ENCODE results near the gene SCFD2.

The SCFD2 gene

DNA sequence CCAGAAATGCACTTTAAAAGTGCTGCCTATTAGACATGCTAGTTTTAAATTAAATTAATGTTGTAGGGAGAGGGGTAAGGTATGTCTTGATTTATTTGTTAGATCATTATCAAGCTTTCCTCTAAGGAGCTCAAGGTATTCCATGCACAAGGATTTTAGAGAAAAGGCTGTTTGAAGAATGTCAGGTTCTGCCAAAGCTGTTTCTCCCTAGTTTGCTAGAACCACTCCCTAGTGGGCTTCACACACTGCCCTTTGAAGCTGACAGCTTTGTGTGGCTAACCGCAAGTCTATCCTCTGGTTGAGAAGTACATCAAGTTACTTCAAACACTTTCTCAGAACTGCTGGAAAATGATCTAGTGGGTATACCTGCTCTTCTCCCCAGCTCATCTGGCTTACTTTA lies 471.4 kb downstream of the SCFD2 start:
- no peak for DNase-seq (ENCODE audit: low read depth in 2 of 2, low spot score in 1 of 2)

DNA sequence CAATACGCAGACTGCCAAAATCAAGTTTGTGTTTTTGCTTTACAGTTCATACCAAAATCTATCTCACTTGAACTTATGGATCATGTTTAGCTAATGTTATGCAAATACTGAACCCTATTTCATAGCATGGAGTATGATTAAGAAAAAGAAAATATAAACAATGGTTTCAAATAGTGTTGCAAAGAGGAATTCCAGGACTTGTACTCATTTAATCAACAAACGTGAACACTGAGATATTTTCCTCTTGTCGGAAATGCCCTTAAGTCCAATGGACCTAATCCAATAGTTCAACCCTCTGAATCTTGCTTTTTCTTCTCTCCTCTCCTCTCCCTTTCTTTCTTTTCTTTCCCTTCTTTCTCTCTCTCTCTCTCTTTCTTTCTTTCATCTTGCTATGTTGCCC lies 473.0 kb downstream of the SCFD2 start:
- DNase-seq (ENCODE audit: low read depth in 2 of 2, low spot score in 1 of 2), result no peak

DNA sequence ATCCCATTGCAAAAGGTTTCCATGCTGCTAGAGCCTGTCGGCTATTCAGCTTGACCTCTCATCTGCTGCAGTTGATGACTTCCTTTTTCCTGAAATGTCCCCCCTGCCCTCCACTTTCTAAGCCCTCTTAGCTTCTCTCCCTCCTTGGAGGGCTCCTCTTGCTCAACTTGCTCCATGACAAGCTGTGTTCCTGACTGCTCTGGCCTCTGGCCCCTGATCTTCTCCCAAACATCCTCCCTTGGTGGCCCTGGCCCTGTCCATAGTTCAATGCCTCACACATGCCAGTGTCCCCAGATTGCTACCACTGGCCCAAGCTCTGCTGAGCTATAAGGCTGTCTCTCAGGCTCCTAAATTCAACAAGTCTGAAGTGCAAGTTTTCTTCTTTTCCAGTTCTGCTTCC lies 474.1 kb downstream of the SCFD2 start:
- DNase-seq (ENCODE audit: low read depth in 2 of 2, low spot score in 1 of 2), result no peak

DNA sequence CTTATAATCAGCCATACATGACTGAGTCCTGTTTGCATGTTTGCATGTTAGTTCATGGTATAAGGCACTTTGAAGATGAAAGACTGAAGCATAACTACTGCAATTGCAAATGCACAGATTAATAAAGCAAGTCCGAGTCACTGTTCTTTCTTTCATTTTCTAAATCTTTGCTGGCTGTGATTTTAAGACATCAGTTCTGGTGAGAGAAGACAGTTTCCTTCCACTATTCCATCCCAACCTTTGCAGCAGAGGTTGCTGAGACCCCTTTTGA lies 475.4 kb downstream of the SCFD2 start:
- DNase-seq (ENCODE audit: low read depth in 2 of 2, low spot score in 1 of 2), result no peak

DNA sequence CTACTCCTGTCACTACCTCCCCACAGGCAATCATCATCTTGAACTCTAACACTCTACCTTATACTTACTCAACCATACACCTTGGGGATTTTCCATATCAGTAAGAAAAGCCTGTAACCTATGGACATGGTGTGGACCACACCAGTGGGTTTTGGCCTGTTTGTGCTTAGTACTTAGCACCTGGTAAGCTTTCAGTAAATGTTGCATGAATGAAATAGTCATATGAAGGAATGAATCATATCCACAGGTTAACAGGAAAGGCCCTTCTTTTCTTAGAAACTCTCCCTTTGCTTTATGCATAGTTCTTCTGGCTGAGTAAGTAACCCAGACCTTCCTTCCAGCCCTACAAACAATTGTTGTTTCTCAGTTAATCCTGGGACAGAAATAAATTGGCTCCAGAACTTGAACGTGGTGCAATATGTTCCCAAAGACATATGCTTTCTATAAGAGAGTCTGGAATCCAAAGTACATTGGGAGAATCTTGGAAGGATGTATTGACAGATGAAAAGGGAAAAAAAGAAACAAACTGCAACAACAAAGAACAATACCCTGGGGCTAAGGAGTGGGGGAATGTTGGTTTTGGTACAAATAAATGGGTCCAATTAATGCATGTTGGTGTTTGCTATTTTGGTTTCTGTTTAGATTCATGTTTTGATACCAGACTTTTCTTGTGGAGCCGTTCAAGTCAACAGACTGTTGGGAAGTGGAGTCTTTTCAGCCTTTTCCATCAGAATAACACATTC lies 475.9 kb downstream of the SCFD2 start:
- DNase-seq (ENCODE audit: low read depth in 2 of 2, low spot score in 1 of 2), result no peak

DNA sequence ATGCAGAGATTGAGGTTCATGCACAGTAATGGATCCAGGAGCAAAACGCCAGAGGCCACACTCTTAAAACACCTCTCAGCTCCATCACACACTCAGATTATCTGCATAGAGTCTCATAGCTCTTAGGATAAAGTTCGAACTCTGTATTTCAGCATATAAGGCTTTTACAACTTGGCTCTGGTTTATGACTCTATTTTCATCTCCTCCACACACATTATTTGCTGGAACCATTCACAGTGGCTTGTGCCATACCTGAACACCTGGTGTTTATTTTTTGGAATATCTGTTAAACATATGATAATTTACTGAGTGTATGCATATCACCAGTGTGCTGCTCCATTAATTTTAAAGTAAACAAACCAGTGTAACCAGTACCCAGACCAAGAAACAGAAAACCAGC lies 476.5 kb downstream of the SCFD2 start:
- DNase-seq (ENCODE audit: low read depth in 2 of 2, low spot score in 1 of 2), result no peak

DNA sequence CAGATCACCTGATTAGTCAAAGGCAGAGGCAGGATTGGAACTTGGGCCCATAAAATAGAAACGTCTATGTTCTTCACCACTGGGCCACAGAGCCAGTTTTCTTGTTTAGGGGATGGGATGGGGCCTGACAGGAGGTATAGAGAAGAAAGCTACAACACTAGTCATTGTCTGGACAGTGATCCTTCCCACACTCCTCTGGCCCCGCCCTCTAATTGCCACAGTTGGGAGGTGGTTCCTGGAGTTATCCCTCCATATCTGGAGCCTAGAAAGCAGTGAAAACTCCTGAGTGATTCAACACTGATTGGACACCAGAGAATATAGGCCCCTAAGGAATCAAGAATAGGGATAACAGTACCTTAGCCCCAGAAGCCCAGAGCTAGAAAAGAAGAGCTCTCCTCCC lies 480.9 kb downstream of the SCFD2 start:
- DNase-seq (ENCODE audit: low read depth in 2 of 2, low spot score in 1 of 2), result no peak

DNA sequence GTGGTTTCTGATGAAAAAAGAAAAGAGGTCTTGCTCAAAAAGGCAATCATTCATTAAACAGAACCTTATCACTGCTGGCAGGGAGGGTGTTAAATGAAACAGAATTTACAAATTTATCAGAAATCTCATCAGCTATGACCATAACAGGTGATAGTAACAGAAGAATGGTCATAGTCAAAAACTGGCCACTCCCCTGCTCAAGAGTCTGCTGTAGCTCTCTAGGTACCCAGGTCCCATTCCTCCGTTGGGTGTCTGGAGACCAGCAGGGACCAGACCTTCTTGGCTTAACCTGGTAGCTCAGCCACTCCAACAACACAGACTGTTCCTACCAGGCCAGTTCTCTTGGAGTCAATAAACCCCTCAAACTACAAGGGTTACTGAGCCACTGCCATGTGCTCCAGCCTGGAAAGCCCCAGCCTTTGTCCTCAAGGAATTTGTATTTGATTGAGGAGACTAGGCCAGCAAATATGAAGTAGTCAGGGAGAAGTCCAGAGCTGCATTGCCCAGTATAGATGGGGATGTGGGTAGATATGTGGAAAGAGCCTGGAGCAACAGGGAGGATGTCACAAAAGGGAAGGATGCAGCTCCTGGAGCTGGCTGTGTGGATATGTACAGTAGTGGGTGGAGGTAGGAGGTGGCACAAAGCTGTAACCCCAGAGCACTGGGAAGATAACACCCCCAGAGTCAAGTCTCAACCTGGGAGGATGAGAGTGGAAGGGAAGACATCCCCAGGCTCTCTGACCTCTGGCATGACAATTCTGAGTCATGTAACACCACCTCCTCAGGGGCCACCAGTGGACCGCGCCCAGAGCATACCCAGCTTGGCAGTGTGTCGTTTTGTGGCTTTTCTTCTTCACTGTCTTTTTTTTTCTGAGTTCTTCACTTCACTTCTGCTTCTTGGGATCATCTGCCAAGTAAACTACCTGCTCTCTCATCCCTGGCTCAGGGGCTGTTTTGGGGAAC lies 481.9 kb downstream of the SCFD2 start:
- DNase-seq (ENCODE audit: low read depth in 2 of 2, low spot score in 1 of 2), result no peak

DNA sequence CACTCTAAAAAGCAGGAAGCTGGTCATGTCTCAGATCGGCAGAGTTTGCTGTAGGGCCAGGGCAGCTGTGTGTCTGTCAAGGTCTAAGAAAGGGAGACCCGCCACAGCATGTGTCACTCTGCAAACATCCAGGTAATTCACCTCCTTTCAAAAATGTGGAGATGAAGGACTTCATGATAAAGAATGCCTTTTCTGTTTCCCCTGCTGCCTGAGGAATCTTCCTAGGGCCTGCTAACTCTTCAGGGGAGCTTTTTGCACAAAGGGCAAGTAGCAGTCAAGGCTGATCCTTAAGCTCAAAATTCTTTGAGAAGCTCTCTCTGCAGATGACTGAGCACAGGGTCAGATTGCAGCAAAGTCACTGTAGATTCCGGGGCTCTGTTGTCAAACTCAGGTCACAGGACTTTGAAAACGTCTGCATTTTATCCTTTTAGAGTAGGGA lies 482.7 kb downstream of the SCFD2 start:
- DNase-seq (ENCODE audit: low read depth in 2 of 2, low spot score in 1 of 2), result no peak

DNA sequence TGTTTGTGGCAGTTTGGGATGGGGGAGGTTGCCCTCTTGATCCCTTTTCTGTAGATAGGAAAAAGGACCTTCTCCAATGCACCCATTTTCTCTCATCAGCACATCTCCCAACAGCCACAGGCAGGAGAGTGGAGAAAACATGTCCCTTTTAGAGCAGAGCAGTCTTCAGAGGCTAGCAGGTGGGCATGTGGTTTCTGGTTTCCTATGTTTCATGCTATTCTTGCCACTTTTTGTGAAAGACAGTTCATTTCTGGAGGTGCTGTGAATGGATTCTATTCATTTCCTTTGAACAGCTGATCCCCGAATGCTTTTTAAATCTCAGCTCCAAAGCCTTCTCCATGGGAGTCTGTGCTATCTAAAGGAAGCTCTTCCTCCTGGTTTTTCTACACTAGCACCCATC lies 484.9 kb downstream of the SCFD2 start:
- DNase-seq (ENCODE audit: low read depth in 2 of 2, low spot score in 1 of 2), result no peak

DNA sequence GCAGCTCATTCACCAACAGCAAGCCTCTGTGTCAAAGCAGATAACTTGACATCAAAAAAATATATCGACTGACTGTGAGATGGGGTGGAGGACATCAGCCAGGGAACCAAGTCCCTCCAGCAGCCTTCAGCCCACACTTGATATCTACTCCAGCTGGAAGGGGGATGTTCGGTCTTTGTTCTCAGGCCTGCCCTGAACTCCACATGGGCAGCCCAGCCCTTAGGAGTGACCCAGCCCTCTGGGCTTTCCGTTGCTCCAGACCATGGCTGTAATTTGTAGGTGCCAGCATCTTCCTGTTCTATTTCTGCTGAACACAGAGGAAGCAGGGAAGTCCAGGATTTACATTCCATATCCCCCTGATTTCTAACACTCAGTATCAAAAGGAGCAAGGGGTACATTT lies 486.4 kb downstream of the SCFD2 start:
- DNase-seq (ENCODE audit: low read depth in 2 of 2, low spot score in 1 of 2), result no peak

DNA sequence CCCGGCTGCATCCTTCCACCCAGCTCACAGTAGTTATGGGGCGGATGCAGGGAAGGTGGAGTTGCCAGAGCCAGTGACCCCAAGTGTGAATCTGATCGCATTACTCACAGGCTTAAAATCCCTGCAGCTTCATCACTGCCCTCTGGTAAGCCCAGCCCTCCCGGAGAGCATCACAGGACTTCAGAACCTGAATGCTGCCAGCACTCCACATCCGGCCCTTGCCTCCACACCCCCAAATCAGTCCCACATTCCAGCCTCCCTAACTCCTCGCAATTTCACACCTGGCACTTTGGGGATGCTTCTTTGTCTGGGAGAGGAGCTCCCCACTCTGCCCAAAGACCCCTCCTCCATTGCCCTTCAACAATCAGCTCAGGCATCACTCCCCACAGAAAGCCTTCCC lies 488.2 kb downstream of the SCFD2 start:
- no peak for DNase-seq (ENCODE audit: low read depth in 2 of 2, low spot score in 1 of 2)

DNA sequence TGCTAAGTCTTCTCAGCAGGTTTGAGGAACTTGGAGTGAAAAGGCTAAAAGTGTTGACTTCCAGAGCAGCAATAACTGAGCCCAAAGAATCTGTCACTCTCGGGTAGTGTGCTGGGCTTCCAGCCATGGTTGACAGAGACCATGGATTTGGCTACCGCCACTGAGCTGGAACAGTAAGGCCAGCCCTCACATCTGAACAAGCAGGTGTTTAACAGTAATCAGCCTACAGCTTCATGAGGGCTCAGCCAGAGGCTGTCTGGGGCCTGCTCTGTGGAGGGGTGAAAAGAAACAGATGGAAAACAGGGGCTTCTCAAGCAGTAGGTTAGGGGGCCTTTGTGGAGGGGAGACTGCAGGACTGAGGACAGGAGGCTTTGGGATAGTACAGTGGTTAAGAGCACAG lies 488.8 kb downstream of the SCFD2 start:
- no peak for DNase-seq (ENCODE audit: low read depth in 2 of 2, low spot score in 1 of 2)

DNA sequence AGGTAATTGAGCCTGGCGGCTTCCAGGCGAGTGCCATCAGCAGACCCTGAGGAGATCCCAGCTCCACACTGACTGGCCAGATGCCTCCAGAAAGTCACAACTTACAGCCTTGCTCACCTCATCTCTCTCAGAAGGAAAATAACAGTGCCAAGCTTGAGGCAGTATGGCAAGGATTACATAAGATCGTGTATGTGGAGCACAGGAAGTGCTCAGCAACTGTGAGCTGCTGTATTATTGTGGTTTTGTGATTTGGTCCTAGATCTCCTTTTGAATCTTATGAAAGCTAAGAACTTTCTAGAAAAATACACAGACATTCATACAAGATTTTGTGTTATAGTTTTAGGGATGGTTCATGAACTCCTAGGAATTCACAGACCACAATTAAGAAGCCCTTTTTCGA lies 489.8 kb downstream of the SCFD2 start:
- DNase-seq (ENCODE audit: low read depth in 2 of 2, low spot score in 1 of 2), result no peak

DNA sequence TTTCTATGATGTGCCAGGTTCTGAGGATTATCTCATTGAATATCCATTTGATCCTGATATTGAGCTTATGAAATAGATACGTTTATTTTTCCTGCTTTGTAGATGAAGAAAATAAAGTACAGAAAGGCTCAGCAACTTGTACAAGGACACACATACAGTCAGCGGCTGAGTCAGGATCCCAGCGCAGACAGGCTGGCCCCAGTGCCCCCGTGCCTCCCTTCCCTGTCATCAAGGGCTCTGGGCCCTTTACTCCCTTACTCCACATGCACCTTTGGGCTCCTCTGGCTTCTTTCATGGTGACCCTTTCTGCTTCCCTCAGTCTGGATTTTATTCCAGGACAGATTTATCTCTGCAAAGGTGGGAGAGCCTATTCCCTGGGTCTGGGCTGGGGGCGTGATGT lies 490.9 kb downstream of the SCFD2 start:
- DNase-seq (ENCODE audit: low read depth in 2 of 2, low spot score in 1 of 2), result no peak

DNA sequence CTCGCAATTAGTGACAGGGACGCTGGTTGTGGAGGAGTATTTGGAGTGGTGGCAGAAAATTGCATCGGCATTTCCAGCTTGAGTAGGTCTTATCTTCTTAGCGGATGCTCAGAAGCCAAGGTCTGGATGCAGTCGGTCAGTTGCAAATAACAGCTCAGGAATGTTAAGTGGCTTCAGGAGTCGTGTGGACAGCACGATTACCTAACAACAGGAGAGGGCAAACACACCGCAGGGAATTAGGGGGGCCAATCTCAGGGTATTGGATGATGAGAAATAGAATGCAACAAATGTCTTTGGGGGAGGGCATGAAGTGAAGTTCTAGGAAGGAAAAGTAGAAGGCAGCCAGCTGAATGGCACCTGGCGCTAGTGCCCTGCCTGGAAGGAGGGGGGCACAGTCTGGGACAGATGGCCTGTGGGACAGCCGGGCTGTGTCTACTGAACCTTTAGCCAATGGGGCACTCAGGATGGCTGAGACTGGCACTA lies 492.0 kb downstream of the SCFD2 start:
- DNase-seq (ENCODE audit: low read depth in 2 of 2, low spot score in 1 of 2), result no peak

DNA sequence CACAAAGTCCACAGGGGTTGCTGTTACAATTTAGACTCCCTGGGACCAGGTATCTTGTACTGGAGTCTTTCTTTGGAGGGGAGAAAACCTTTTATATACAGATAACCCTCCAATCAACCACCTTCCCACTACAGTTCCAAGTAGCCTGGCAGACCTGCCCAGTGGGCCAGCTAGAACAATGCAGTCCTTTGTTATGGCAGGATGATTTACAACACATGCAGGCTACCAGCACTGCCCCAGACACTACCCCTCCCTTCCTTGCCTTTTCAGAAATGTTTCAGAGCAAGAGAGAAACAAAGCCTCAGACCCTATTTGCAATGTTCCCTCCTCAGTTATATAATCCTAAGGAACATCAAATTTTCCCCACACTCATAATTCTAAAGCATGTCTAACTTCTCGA lies 492.7 kb downstream of the SCFD2 start:
- DNase-seq (ENCODE audit: low read depth in 2 of 2, low spot score in 1 of 2), result no peak

DNA sequence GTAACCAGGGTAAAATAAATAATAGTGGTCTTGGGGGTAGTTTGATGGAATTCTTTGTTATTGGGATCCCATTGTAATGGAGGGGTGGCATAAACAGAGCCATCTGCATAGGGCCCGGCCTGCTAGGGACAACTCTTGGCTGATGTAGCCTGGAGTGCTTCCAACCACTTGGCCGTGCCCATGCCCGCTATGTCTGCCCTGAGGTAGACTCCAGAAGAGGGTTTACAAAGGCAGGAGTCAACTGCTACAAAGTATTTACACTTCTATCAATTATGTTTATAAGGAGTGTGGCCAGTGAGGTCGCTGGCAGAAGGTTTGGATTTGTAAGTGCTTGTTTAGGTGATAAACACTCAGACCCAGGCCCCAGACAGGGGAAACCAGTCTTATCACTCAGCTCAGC lies 495.6 kb downstream of the SCFD2 start:
- DNase-seq (ENCODE audit: low read depth in 2 of 2, low spot score in 1 of 2), result no peak

DNA sequence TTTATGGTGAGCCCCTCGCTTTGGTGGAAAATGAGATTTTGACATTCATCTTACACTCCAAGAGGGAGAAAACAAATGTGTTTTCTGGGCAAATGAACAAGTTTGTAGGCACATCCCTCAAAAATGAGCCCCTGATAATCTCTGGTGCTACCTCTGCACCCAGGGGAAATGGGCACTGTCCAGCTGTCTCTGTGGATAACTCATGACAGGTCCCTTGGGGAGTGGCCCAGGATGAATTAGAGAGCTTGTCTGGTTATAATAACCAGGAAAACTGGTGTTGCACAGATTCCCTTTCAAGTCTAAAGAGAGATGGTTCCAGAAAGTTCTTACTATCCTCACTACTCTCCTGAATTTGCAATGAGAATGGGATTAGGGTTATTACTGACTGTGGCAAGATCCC lies 496.2 kb downstream of the SCFD2 start:
- no peak for DNase-seq (ENCODE audit: low read depth in 2 of 2, low spot score in 1 of 2)

DNA sequence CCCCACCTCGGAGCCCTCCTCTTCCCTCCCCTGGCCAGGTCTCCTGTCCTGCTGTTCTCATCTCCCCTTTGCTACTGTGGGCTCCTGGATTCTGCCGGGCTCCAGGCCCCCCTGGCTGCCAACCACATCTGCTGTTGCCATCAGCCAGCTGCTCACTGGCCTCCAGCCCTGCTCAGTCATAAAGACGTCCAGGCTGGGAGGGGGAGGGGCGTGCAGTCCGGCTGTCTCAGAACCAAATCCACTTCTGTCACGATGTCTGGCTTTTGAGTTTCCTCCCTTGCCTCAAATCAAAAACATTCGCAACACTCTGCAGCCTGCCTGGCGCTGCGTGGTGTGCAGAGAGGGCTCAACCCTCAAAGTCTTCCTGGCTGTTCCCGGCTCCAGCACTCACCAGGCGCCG lies 496.7 kb downstream of the SCFD2 start:
- DNase-seq (ENCODE audit: low read depth in 2 of 2, low spot score in 1 of 2), result no peak

DNA sequence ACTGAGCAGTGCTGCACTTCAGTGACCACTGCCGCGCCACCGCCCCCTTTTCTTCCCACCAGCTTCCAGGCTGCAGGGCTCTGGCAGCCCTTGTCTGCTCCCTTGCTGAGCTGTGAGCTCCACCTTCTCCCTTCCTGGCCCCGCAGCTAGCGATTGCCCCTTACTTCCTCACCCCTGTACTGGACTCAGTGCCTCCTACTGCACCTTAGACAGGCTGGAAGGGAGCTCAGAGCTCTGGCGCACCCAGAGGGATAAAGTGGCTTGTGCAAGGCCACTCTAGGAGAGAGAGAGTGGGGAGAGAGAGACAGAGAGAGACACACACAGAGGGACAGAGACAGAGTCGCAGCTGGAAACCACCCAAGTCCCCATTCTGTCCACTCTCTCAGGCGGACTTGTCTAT lies 497.7 kb downstream of the SCFD2 start:
- DNase-seq (ENCODE audit: low read depth in 2 of 2, low spot score in 1 of 2), result no peak

DNA sequence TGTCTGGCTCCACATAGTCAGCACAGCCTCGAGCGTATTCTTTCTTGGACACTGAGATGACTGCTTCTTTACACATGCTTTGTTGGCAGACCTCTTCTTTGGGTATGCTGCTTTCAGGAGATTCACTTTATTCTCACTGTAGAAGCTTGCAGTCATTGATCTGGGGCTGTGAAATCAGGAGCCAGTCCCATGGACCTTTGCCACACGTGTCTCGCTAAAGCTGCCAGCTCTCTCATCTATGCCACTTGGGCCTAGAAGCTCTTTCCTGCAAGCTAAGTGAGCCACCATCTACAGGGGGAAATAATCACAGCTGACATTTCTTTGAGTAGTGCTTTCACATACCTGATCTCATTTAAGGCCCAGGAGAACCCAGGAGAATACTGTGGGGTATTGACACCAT lies 498.7 kb downstream of the SCFD2 start:
- no peak for DNase-seq (ENCODE audit: low read depth in 2 of 2, low spot score in 1 of 2)

DNA sequence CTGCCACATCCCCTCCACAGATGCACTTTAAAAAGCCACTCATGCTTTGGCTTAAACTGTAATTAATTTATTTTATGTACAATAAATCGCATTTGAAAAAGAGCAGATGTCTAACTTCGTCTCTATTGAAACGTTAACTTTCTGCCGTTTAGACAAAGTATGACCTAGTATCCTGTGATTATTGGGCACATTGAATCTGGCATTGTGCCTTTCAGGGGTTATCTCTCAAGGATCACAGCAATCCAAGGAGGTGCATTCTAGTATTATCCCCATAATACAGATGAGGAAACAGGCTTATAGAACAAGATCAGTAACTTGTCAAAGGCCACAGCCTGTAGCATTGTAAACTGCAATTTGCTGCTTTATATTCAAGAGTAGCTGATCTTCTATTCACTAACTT lies 499.1 kb downstream of the SCFD2 start:
- no peak for DNase-seq (ENCODE audit: low read depth in 2 of 2, low spot score in 1 of 2)
